Measurements from ENCODE around the gene CCDC9.

Gene CCDC9

GRCh38 chr19:47228937-47229675 lies 27.2 kb upstream of the CCDC9 start:
- Mint-ChIP-seq H3K4me3 (no peak overlapping the region), H3K36me3 (ENCODE audit: low read depth) (peaks cover 5% of the 10 kb centered on the region), H3K27ac (no peak overlapping the region), H3K27me3 (ENCODE audit: low read depth) (no peaks in the 10 kb centered on the region), H3K9me3 (peaks cover 3% of the 10 kb centered on the region), H3K4me1 (ENCODE audit: low read depth) (peaks cover 23% of the 10 kb centered on the region)

DNA sequence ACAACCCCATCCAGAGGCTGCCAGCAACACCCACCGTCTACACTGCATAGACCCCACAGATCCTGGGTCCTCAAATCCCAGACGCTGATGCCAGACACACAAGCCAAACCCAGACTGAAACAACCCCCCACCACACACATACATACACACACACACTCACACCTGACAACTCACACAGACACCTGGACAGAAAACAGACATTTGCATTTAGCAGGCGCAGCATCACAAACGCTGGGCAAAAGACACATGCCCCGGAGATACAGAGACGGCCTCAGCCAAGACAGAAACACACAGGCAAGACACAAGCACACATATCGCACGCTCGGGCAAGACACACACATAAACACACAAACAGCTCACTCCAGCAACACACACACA lies 26.7 kb upstream of the CCDC9 start:
- Mint-ChIP-seq H3K4me1 (ENCODE audit: low read depth) (peaks cover 23% of the 10 kb centered on the region), H3K4me3 (no peak overlapping the region), H3K27ac (no peak overlapping the region), H3K27me3 (ENCODE audit: low read depth) (no peaks in the 10 kb centered on the region), H3K9me3 (peaks cover 3% of the 10 kb centered on the region), H3K36me3 (ENCODE audit: low read depth) (peaks cover 5% of the 10 kb centered on the region)

GRCh38 chr19:47230054-47230920 lies 26.0 kb upstream of the CCDC9 start:
- H3K4me1 Mint-ChIP-seq (ENCODE audit: low read depth), result peaks cover 23% of the 10 kb centered on the region
- H3K27ac Mint-ChIP-seq, result no peak overlapping the region
- no peaks in the 10 kb centered on the region for H3K27me3 Mint-ChIP-seq (ENCODE audit: low read depth)
- H3K36me3 Mint-ChIP-seq (ENCODE audit: low read depth), result peaks cover 5% of the 10 kb centered on the region
- peaks cover 3% of the 10 kb centered on the region for H3K9me3 Mint-ChIP-seq
- peak overlapping the region; percentile 18 for H3K4me3 Mint-ChIP-seq

DNA sequence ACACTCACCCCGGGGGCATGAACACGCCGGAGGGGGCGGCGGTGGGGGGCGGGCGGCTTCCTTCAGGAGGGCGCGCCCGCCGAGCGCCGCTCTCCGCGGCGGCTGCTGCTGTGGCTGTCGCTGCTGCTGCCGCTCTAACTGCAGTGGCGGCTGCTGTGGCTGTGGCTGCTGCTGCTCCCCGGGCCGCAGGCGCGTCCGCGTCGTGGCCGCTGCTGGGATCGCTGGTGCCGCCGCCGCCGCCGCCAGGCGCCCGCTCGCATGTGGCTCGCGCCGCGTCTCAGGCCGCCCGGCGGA lies 25.5 kb upstream of the CCDC9 start, which contains the start of gene BBC3:
Gene BBC3, minus strand, starts transcription at position 279 of the 294 bp plus-strand sequence. CDS start 2,768 bp downstream, outside the sequence.
- H3K9me3 Mint-ChIP-seq, result no peaks in the 10 kb centered on the region
- peak within 1 kb of the TSS; percentile 84 for H3K4me3 Mint-ChIP-seq
- H3K36me3 Mint-ChIP-seq (ENCODE audit: low read depth), result no peaks in the 10 kb centered on the region
- H3K27me3 Mint-ChIP-seq (ENCODE audit: low read depth), result peaks cover 1% of the 10 kb centered on the region
- H3K4me1 Mint-ChIP-seq (ENCODE audit: low read depth), result peaks cover 18% of the 10 kb centered on the region
- H3K27ac Mint-ChIP-seq, result peak within 1 kb of the TSS; percentile 88

GRCh38 chr19:47231215-47232054 lies 24.9 kb upstream of the CCDC9 start:
- Mint-ChIP-seq H3K27ac (peak overlapping the region; percentile 88), H3K36me3 (ENCODE audit: low read depth) (no peaks in the 10 kb centered on the region), H3K9me3 (no peaks in the 10 kb centered on the region), H3K27me3 (ENCODE audit: low read depth) (peaks cover 5% of the 10 kb centered on the region), H3K4me3 (peak overlapping the region; percentile 84), H3K4me1 (ENCODE audit: low read depth) (peaks cover 22% of the 10 kb centered on the region)

- peak overlapping the region; percentile 84 for H3K4me3 Mint-ChIP-seq
- H3K27me3 Mint-ChIP-seq (ENCODE audit: low read depth), result peaks cover 5% of the 10 kb centered on the region
- no peaks in the 10 kb centered on the region for H3K36me3 Mint-ChIP-seq (ENCODE audit: low read depth)
- H3K9me3 Mint-ChIP-seq, result no peaks in the 10 kb centered on the region
- peaks cover 21% of the 10 kb centered on the region for H3K4me1 Mint-ChIP-seq (ENCODE audit: low read depth)
- H3K27ac Mint-ChIP-seq, result peak overlapping the region; percentile 84
Observed at GRCh38 chr19:47232422-47233211, 23.7 kb upstream of the CCDC9 start.

GRCh38 chr19:47236072-47236675 lies 20.2 kb upstream of the CCDC9 start:
- no peak overlapping the region for H3K27ac Mint-ChIP-seq
- peaks cover 3% of the 10 kb centered on the region for H3K36me3 Mint-ChIP-seq (ENCODE audit: low read depth)
- H3K27me3 Mint-ChIP-seq (ENCODE audit: low read depth), result peaks cover 15% of the 10 kb centered on the region
- no peak overlapping the region for H3K4me3 Mint-ChIP-seq
- H3K4me1 Mint-ChIP-seq (ENCODE audit: low read depth), result peaks cover 24% of the 10 kb centered on the region
- no peaks in the 10 kb centered on the region for H3K9me3 Mint-ChIP-seq

- peaks cover 17% of the 10 kb centered on the region for H3K4me1 Mint-ChIP-seq (ENCODE audit: low read depth)
- H3K27me3 Mint-ChIP-seq (ENCODE audit: low read depth), result peaks cover 15% of the 10 kb centered on the region
- peak overlapping the region; percentile 80 for H3K27ac Mint-ChIP-seq
- H3K9me3 Mint-ChIP-seq, result no peaks in the 10 kb centered on the region
- peaks cover 3% of the 10 kb centered on the region for H3K36me3 Mint-ChIP-seq (ENCODE audit: low read depth)
- H3K4me3 Mint-ChIP-seq, result peak overlapping the region; percentile 77
Observed at GRCh38 chr19:47239152-47239551, 17.2 kb upstream of the CCDC9 start.

DNA sequence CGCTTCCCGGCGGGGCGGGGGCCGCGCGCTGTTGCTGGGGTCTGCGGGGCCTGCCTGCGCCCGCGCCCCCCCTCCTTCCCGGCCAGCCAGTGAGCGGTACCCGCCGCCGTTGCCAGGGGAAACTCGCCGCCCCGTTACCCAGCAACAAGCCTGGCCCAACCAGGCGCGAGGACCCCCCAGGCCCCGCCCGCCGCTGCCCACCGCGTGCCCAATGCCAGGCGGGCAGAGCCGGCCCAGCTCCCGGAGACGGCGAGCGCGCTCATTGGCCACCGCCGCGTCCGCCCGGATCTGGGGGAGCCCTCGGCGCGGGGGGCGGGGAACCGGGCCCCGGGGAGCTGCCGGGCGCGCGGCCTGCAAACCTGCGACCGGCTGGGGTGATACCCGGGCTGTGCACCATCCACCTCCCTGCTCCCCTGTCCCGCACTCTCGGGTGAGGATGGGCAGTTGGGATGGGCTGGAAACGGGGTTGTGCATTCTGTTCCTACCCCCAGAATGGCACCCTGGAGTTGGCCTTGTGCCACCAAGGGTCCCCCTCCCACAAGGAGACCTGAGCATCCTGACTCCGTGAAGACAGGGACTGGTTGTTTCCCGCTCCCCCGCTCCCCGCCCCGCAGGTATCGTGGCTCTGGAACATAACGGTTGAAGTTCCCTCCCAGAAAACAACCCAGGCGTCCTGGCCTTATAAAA lies 16.6 kb upstream of the CCDC9 start:
- H3K36me3 Mint-ChIP-seq (ENCODE audit: low read depth), result peaks cover 3% of the 10 kb centered on the region

DNA sequence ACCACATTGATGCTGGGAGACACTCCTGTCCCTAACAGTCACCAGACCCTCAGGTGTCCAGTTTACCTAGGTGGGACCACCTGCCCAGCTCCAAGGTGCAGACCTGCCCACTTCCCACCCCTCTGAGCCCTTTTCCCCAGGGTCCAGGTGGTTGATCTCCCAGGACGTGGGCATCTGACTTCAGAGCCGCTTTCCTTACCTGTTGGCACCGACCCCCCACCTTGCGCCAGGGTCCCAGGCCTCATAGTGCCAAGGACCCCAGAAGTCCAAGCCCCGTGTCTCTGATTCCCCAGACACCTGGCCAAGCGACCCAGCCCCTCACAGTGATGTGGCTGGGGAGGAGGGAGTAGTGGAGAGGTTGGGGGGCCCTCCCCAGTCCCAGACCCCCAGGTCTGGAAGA lies 15.8 kb upstream of the CCDC9 start:
- H3K4me1 Mint-ChIP-seq (ENCODE audit: low read depth), result peaks cover 23% of the 10 kb centered on the region
- peaks cover 3% of the 10 kb centered on the region for H3K36me3 Mint-ChIP-seq (ENCODE audit: low read depth)
- H3K27ac Mint-ChIP-seq, result no peak overlapping the region
- H3K9me3 Mint-ChIP-seq, result no peaks in the 10 kb centered on the region
- H3K4me3 Mint-ChIP-seq, result no peak overlapping the region
- peaks cover 15% of the 10 kb centered on the region for H3K27me3 Mint-ChIP-seq (ENCODE audit: low read depth)

More for the DNA sequence above, 16.6 kb upstream of the CCDC9 start:
- peaks cover 15% of the 10 kb centered on the region for H3K27me3 Mint-ChIP-seq (ENCODE audit: low read depth)
- H3K27ac Mint-ChIP-seq, result no peak overlapping the region
- H3K9me3 Mint-ChIP-seq, result no peaks in the 10 kb centered on the region
- H3K4me3 Mint-ChIP-seq, result no peak overlapping the region
- peaks cover 21% of the 10 kb centered on the region for H3K4me1 Mint-ChIP-seq (ENCODE audit: low read depth)

- Mint-ChIP-seq H3K4me1 (ENCODE audit: low read depth) (peaks cover 18% of the 10 kb centered on the region), H3K9me3 (no peaks in the 10 kb centered on the region), H3K4me3 (no peak overlapping the region), H3K36me3 (ENCODE audit: low read depth) (peaks cover 3% of the 10 kb centered on the region), H3K27me3 (ENCODE audit: low read depth) (peaks cover 9% of the 10 kb centered on the region), H3K27ac (no peak overlapping the region)
Observed at GRCh38 chr19:47240996-47241918, 15.1 kb upstream of the CCDC9 start.

- no peak overlapping the region for H3K27ac Mint-ChIP-seq
- peaks cover 18% of the 10 kb centered on the region for H3K4me1 Mint-ChIP-seq (ENCODE audit: low read depth)
- H3K4me3 Mint-ChIP-seq, result no peak overlapping the region
- peaks cover 3% of the 10 kb centered on the region for H3K36me3 Mint-ChIP-seq (ENCODE audit: low read depth)
- H3K9me3 Mint-ChIP-seq, result no peaks in the 10 kb centered on the region
- H3K27me3 Mint-ChIP-seq (ENCODE audit: low read depth), result peaks cover 9% of the 10 kb centered on the region
Observed at GRCh38 chr19:47241919-47242577, 14.3 kb upstream of the CCDC9 start.
